PFSK-1 (cell line): Measurements from ENCODE around the gene DNAJC6.

Experiments
- FOXP2 ChIP-seq: optimal IDR thresholded peaks from 2 replicates; pipeline ENCODE3; 2011; ENCODE audit warnings: borderline replicate concordance, control low read depth, inconsistent platforms; ENCODE audit not compliant: insufficient read depth; ENCODE audit errors: extremely low read length, extremely low read depth
- POLR2AphosphoS5 ChIP-seq: IDR thresholded peaks from 2 replicates; pipeline ENCODE4 v1.6.1; 2012; ENCODE audit warnings: low read depth, mild to moderate bottlenecking, control low read depth, low read length, moderate library complexity
- SIN3A ChIP-seq: IDR thresholded peaks from 2 replicates; pipeline ENCODE4 v1.6.1; 2012; ENCODE audit warnings: mild to moderate bottlenecking, low read length, moderate library complexity, borderline replicate concordance; ENCODE audit not compliant: insufficient read depth
- TAF1 ChIP-seq: IDR thresholded peaks from 2 replicates; pipeline ENCODE4 v1.6.1; 2012; ENCODE audit warnings: low read length, control low read depth, borderline replicate concordance; ENCODE audit not compliant: insufficient read depth
- TF ChIP-seq, protein P1 (sequence below), 2 experiments: IDR thresholded peaks; 2 replicates each; pipeline versions ENCODE4 v1.6.1 to v1.8.0; 2011 to 2012; ENCODE audit warnings: low read depth in 2 of 2, low read length in 2 of 2, control low read depth in 1 of 2, inconsistent platforms in 1 of 2, mild to moderate bottlenecking in 1 of 2, moderate library complexity in 1 of 2; ENCODE audit not compliant: insufficient read depth in 1 of 2

The DNAJC6 gene

DNA sequence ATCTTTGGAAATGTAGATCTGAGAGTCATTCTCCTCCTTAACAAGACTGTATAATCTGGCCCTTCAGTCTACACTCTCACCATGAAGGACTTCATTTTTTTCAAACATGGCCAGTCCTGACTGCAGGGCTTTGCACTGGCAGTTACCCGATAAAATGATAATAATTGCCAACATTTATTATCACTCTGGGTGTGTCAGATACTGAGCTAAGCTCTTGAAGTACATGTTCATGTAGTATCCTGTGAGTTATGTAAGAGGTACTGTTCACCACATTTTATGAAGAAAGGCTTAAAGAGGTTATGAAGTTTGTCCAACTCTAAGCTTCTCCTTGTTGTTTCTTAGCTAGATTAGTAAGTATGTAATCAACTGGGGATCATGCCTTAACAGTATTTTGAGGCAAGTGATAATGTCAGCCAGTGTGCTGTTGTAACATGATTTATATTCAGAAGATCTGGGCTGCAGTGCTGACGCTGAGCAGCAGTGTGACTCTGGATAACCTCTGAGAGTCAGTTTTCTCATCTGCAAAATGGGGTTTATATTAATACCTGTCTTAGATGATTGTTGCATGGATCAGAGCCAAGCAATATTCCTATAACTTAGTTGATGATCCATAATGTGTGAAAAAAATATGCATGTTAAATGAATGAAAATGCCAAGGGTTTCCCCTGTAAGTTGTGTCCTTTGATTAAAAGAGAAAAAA lies 69.1 kb downstream of the DNAJC6 start:
- TF ChIP-seq SIN3A (no peak), POLR2AphosphoS5 (no peak), TAF1 (no peak)

DNA sequence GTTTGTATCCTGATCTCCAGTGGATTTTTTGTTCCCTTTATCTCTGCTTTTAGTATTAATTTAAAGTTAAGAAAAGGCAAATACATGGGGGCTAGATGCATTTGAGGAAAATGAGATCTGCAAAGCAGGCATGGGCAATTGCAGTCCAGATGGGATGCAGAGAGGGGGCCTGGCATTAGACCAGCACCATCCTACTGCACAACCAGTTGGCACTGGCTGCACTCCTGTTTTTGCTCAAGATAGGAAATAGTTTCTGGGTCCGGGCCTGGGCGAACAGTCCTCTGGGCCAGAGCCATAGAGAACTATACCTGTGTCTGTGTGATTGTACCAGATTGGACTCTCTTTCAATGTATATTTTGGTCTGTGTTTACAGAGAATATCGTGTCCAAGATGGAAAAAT lies 77.1 kb downstream of the DNAJC6 start:
- no peak for TF ChIP-seq SIN3A
- TF ChIP-seq POLR2AphosphoS5, result no peak
- no peak for TF ChIP-seq FOXP2
- TF ChIP-seq, protein P1, sequence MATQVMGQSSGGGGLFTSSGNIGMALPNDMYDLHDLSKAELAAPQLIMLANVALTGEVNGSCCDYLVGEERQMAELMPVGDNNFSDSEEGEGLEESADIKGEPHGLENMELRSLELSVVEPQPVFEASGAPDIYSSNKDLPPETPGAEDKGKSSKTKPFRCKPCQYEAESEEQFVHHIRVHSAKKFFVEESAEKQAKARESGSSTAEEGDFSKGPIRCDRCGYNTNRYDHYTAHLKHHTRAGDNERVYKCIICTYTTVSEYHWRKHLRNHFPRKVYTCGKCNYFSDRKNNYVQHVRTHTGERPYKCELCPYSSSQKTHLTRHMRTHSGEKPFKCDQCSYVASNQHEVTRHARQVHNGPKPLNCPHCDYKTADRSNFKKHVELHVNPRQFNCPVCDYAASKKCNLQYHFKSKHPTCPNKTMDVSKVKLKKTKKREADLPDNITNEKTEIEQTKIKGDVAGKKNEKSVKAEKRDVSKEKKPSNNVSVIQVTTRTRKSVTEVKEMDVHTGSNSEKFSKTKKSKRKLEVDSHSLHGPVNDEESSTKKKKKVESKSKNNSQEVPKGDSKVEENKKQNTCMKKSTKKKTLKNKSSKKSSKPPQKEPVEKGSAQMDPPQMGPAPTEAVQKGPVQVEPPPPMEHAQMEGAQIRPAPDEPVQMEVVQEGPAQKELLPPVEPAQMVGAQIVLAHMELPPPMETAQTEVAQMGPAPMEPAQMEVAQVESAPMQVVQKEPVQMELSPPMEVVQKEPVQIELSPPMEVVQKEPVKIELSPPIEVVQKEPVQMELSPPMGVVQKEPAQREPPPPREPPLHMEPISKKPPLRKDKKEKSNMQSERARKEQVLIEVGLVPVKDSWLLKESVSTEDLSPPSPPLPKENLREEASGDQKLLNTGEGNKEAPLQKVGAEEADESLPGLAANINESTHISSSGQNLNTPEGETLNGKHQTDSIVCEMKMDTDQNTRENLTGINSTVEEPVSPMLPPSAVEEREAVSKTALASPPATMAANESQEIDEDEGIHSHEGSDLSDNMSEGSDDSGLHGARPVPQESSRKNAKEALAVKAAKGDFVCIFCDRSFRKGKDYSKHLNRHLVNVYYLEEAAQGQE (IDR thresholded peaks at IDR 0.05; ENCODE audit: insufficient read depth in 1 of 2, low read depth in 2 of 2, low read length in 2 of 2), result no peak
- no peak for TF ChIP-seq TAF1

DNA sequence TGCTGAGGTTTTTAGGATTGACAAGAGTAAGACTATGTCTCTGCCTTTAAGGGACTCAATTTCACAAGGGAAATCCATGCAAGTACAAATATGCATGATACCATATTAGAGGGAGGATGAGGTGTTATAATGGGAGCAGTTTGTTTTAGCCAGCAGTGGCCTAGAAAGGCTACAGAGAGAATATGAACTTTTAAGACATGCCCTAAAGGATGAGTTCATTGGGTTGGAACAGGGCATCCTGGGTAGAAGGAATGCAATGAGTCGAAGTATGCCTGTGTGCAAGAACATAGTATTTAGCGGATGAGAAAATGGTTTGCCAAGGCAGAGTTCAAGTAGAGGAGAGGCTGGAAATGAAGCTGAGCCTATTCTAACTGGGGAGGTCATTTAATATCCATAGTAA lies 78.5 kb downstream of the DNAJC6 start:
- no peak for TF ChIP-seq FOXP2
- TF ChIP-seq SIN3A, result no peak

DNA sequence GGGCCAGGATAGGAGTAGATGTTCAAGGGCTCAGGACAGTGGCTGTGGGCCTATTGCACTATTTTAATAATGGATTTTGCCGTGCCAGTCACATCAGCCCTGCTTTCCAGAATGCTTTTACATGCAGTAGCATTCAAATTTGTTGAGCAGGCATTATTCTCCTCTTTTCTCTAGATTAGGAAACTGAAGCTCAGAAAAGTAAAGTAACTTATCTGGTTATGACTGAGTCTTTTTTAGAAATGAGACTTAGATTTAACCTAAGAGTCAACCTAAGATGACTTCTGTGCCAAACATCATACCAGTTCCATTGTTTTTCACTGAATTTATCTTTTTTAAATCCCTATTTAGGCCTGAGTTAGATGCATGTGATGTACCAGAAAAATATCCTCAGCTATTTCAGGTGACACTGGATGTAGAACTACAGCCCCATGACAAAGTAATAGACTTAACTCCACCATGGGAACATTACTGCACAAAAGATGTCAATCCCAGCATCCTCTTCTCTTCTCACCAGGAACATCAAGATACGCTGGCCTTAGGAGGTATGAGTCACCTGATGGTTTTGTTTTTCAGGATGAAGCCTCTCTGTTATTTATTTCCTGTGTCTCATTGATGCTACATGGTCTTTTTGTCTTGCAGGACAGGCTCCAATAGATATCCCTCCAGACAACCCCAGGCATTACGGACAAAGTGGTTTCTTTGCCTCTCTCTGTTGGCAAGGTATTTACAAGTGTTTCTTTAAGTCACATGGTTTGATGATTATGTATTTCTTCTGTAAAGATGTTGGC lies 79.8 kb downstream of the DNAJC6 start:
- TF ChIP-seq, protein P1 (IDR thresholded peaks at IDR 0.05; ENCODE audit: insufficient read depth in 1 of 2, low read depth in 2 of 2, low read length in 2 of 2), result no peak
- TF ChIP-seq POLR2AphosphoS5 (no peak), FOXP2 (no peak), SIN3A (no peak), TAF1 (no peak)

DNA sequence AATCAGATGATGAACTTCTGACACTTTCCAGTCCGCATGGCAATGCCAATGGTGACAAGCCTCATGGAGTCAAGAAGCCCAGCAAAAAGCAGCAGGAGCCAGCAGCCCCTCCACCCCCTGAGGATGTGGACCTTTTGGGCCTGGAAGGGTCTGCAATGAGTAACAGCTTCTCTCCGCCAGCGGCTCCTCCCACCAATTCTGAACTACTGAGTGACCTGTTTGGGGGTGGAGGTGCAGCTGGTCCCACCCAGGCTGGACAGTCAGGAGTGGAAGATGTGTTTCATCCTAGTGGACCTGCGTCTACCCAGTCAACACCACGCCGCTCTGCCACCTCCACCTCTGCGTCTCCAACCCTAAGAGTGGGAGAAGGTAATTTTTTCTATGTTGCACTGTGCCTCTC lies 83.2 kb downstream of the DNAJC6 start:
- TF ChIP-seq FOXP2 (no peak), TAF1 (no peak)
- TF ChIP-seq, protein P1 (IDR thresholded peaks at IDR 0.05; ENCODE audit: insufficient read depth in 1 of 2, low read depth in 2 of 2, low read length in 2 of 2), result no peak

DNA sequence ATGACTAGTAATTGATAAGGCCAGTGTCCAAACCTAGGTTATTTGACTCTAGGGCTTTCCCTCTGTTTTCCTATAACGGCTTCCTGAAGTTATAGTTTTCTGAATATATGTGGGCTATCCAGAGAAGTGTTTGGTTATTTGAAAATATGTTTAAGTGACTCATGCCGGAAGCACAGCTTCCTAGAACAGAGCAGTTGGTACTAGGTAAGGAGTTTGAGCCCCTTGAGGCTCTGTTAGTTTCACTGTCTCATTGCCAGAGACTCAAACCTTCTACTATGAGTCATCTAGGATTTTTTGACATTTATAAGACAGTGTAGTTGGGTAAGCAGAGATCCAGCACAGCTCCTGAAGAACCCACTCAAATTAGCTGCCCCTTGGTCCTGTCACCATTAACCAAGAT lies 84.0 kb downstream of the DNAJC6 start:
- TF ChIP-seq FOXP2, result no peak
- TF ChIP-seq SIN3A, result no peak
- no peak for TF ChIP-seq TAF1
- TF ChIP-seq, protein P1 (IDR thresholded peaks at IDR 0.05; ENCODE audit: insufficient read depth in 1 of 2, low read depth in 2 of 2, low read length in 2 of 2), result no peak
- TF ChIP-seq POLR2AphosphoS5, result no peak
